Thyroid gland (tissue), 4 donors: Measurements from ENCODE around the gene DYNLT1.

Experiments
- CTCF ChIP-seq, 6 experiments: fragments of 200-600 bp in 3 of 6; fragments of 450-650 bp in 3 of 6; sonication (generic) in 3 of 6; IDR thresholded peaks; one replicate each; pipeline ENCODE4 v1.5.1; 2016 to 2019; ENCODE audit warnings: antibody characterized with exemption in 6 of 6, mild to moderate bottlenecking in 2 of 6, inconsistent platforms in 1 of 6, moderate library complexity in 1 of 6
- POLR2A ChIP-seq, 2 donors: fragments of 450-650 bp; IDR thresholded peaks; one replicate each; pipeline ENCODE4 v1.6.1; 2017; ENCODE audit warnings: antibody characterized with exemption in 2 of 2, mild to moderate bottlenecking in 2 of 2, moderate library complexity in 1 of 2

GRCh38 chr6:158661156-158661685 lies 16.7 kb upstream of the DYNLT1 start:
- TF ChIP-seq CTCF (IDR thresholded peaks at IDR 0.05) (peak in 2 of 6 experiments; percentile 30 to 42), POLR2A (IDR thresholded peaks at IDR 0.05) (no peak)
